ENCODE measurements around the gene KLRF2. TPM values are rescaled to one million over a fixed set of nuclear protein-coding genes. Genes with fewer than 3 reads are reported as not detected.

KLRF2 gene
- total and polyA plus RNA-seq, 4 donors, result not detected

GRCh38 chr12:9864913-9865675 is 16.2 kb upstream of the KLRF2 start:
- no peaks in the 10 kb centered on the region for H3K27me3 ChIP-seq (ENCODE audit: control insufficient read depth in 1 of 2, insufficient read depth in 2 of 2, low read length in 1 of 2)
- intact Hi-C loops (cut with DNase I), result no loop called here
- DNase-seq (no peak), ATAC-seq (ENCODE audit: low FRiP score) (no peak)
- no peaks in the 10 kb centered on the region for H3K9me3 ChIP-seq (ENCODE audit: control insufficient read depth, low read length)
- no peaks in the 10 kb centered on the region for H3K4me1 ChIP-seq (ENCODE audit: control insufficient read depth in 1 of 2, insufficient read depth in 2 of 2, low read length in 2 of 2)
- no peak overlapping the region for H3K4me3 ChIP-seq (ENCODE audit: low read length in 2 of 2)
- no peaks in the 10 kb centered on the region for H3K36me3 ChIP-seq (ENCODE audit: control insufficient read depth in 1 of 2, insufficient read depth in 2 of 2, low read length in 1 of 2)
- no peak overlapping the region for H3K27ac ChIP-seq (ENCODE audit: low read depth in 1 of 2, low read length in 2 of 2)
- WGBS, 2 donors, result 59 to 88% methylated on average over 4 of the region's 4 CpGs

- WGBS, 2 donors, result 77 to 85% methylated on average over 4 of the region's 4 CpGs
- ATAC-seq (ENCODE audit: low FRiP score) (no peak), DNase-seq (no peak)
- Histone ChIP-seq H3K36me3 (ENCODE audit: control insufficient read depth in 1 of 2, insufficient read depth in 2 of 2, low read length in 1 of 2) (no peaks in the 10 kb centered on the region), H3K27ac (ENCODE audit: low read depth in 1 of 2, low read length in 2 of 2) (no peak overlapping the region), H3K9me3 (ENCODE audit: control insufficient read depth, low read length) (no peaks in the 10 kb centered on the region), H3K4me3 (ENCODE audit: low read length in 2 of 2) (no peak overlapping the region), H3K27me3 (ENCODE audit: control insufficient read depth in 1 of 2, insufficient read depth in 2 of 2, low read length in 1 of 2) (no peaks in the 10 kb centered on the region), H3K4me1 (ENCODE audit: control insufficient read depth in 1 of 2, insufficient read depth in 2 of 2, low read length in 2 of 2) (no peaks in the 10 kb centered on the region)
- intact Hi-C loops (cut with DNase I), result no loop called here
Measured at GRCh38 chr12:9866860-9867269, 14.4 kb upstream of the KLRF2 start.

- ATAC-seq (ENCODE audit: low FRiP score) (no peak), DNase-seq (no peak)
- Histone ChIP-seq H3K36me3 (ENCODE audit: control insufficient read depth in 1 of 2, insufficient read depth in 2 of 2, low read length in 1 of 2) (no peaks in the 10 kb centered on the region), H3K4me1 (ENCODE audit: control insufficient read depth in 1 of 2, insufficient read depth in 2 of 2, low read length in 2 of 2) (no peaks in the 10 kb centered on the region), H3K4me3 (ENCODE audit: low read length in 2 of 2) (no peak overlapping the region), H3K9me3 (ENCODE audit: control insufficient read depth, low read length) (no peaks in the 10 kb centered on the region), H3K27me3 (ENCODE audit: control insufficient read depth in 1 of 2, insufficient read depth in 2 of 2, low read length in 1 of 2) (no peaks in the 10 kb centered on the region), H3K27ac (ENCODE audit: low read depth in 1 of 2, low read length in 2 of 2) (no peak overlapping the region)
- intact Hi-C loops (cut with DNase I), result no loop called here
- 71 to 73% methylated on average over 4 of the region's 4 CpGs for WGBS, 2 donors
Measured at GRCh38 chr12:9867531-9867930, 13.8 kb upstream of the KLRF2 start.

GRCh38 chr12:9868311-9868801 is 12.9 kb upstream of the KLRF2 start:
- WGBS, 2 donors, result 88 to 90% methylated on average over 11 of the region's 11 CpGs
- no peaks in the 10 kb centered on the region for H3K9me3 ChIP-seq (ENCODE audit: control insufficient read depth, low read length)
- H3K4me1 ChIP-seq (ENCODE audit: control insufficient read depth in 1 of 2, insufficient read depth in 2 of 2, low read length in 2 of 2), result no peaks in the 10 kb centered on the region
- no peaks in the 10 kb centered on the region for H3K36me3 ChIP-seq (ENCODE audit: control insufficient read depth in 1 of 2, insufficient read depth in 2 of 2, low read length in 1 of 2)
- ATAC-seq (ENCODE audit: low FRiP score), result no peak
- H3K27ac ChIP-seq (ENCODE audit: low read depth in 1 of 2, low read length in 2 of 2), result no peak overlapping the region
- H3K4me3 ChIP-seq (ENCODE audit: low read length in 2 of 2), result no peak overlapping the region
- no peaks in the 10 kb centered on the region for H3K27me3 ChIP-seq (ENCODE audit: control insufficient read depth in 1 of 2, insufficient read depth in 2 of 2, low read length in 1 of 2)
- intact Hi-C loops (cut with DNase I), result no loop called here
- no peak for DNase-seq

DNA sequence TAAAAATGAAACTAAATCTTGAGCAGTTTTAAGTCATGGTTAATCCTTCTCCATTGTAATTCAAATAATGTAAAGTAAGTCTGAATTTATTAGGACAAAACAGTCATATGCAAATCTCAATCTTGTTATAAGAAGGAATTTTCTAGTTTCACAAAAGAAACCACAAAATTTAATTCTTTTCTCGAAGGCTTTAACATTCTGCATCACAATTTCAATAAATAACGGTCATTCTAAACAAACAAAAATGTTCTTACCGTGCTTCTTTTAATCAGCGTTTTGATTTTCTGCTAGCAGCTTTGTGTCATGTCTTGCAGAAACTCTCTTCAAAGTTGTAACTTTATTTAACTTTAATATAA is 12.4 kb upstream of the KLRF2 start:
- no peaks in the 10 kb centered on the region for H3K36me3 ChIP-seq (ENCODE audit: control insufficient read depth in 1 of 2, insufficient read depth in 2 of 2, low read length in 1 of 2)
- no peaks in the 10 kb centered on the region for H3K27me3 ChIP-seq (ENCODE audit: control insufficient read depth in 1 of 2, insufficient read depth in 2 of 2, low read length in 1 of 2)
- intact Hi-C loops (cut with DNase I), result no loop called here
- DNase-seq, result no peak
- 68 to 69% methylated on average over 4 of the region's 4 CpGs for WGBS, 2 donors
- H3K27ac ChIP-seq (ENCODE audit: low read depth in 1 of 2, low read length in 2 of 2), result no peak overlapping the region
- no peak for ATAC-seq (ENCODE audit: low FRiP score)
- H3K9me3 ChIP-seq (ENCODE audit: control insufficient read depth, low read length), result no peaks in the 10 kb centered on the region
- H3K4me3 ChIP-seq (ENCODE audit: low read length in 2 of 2), result no peak overlapping the region
- no peaks in the 10 kb centered on the region for H3K4me1 ChIP-seq (ENCODE audit: control insufficient read depth in 1 of 2, insufficient read depth in 2 of 2, low read length in 2 of 2)

- no peaks in the 10 kb centered on the region for H3K27me3 ChIP-seq (ENCODE audit: control insufficient read depth in 1 of 2, insufficient read depth in 2 of 2, low read length in 1 of 2)
- no peak for DNase-seq
- no peaks in the 10 kb centered on the region for H3K36me3 ChIP-seq (ENCODE audit: control insufficient read depth in 1 of 2, insufficient read depth in 2 of 2, low read length in 1 of 2)
- peak; percentile 80 for ATAC-seq (ENCODE audit: low FRiP score)
- peak within 1 kb of the TSS; percentile 34 to 40 for H3K4me3 ChIP-seq (ENCODE audit: low read length in 2 of 2)
- 28 to 41% methylated on average over 11 of the region's 11 CpGs for WGBS, 2 donors
- intact Hi-C loops (cut with DNase I), result no loop called here
- H3K9me3 ChIP-seq (ENCODE audit: control insufficient read depth, low read length), result no peaks in the 10 kb centered on the region
- no peak within 1 kb of the TSS for H3K27ac ChIP-seq (ENCODE audit: low read depth in 1 of 2, low read length in 2 of 2)
- no peaks in the 10 kb centered on the region for H3K4me1 ChIP-seq (ENCODE audit: control insufficient read depth in 1 of 2, insufficient read depth in 2 of 2, low read length in 2 of 2)
Measured at GRCh38 chr12:9869307-9870161, 11.8 kb upstream of the KLRF2 start, which contains the start of gene CLEC2B. CLEC2B (minus strand) TSS chr12:9869354.

DNA sequence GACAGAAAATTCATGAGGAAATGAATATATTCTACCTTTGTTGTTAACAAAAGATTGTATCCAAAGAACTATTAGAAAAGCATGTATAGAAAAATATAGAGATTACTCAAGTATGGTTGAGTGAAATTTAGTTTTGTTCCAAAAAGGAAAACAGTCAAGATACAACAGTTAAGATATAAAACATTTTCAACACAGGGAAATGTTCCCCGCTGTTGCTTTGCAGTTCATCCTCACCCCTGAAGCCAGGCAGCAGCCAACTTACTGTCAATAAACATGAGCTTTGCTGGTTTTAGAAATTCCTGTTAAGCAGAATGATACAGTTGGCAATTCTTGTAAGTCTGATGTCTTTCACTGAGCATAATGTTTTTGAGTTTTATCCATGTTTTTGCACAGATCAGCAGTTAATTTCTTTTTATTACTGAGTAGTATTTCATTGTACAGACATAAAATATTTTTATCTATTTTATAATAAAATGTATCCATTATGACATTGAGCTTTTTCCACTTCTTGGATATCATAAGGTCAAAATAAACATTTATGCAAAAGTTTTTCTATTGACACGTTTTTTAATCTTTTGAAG is 10.9 kb upstream of the KLRF2 start:
- Histone ChIP-seq H3K4me1 (ENCODE audit: control insufficient read depth in 1 of 2, insufficient read depth in 2 of 2, low read length in 2 of 2) (no peaks in the 10 kb centered on the region), H3K36me3 (ENCODE audit: control insufficient read depth in 1 of 2, insufficient read depth in 2 of 2, low read length in 1 of 2) (no peaks in the 10 kb centered on the region), H3K27ac (ENCODE audit: low read depth in 1 of 2, low read length in 2 of 2) (no peak overlapping the region), H3K9me3 (ENCODE audit: control insufficient read depth, low read length) (no peaks in the 10 kb centered on the region), H3K27me3 (ENCODE audit: control insufficient read depth in 1 of 2, insufficient read depth in 2 of 2, low read length in 1 of 2) (no peaks in the 10 kb centered on the region), H3K4me3 (ENCODE audit: low read length in 2 of 2) (no peak overlapping the region)
- ATAC-seq (ENCODE audit: low FRiP score), result no peak
- 66 to 67% methylated on average over 2 of the region's 2 CpGs for WGBS, 2 donors
- no peak for DNase-seq
- intact Hi-C loops (cut with DNase I), result no loop called here

GRCh38 chr12:9872162-9872561 is 9.1 kb upstream of the KLRF2 start:
- intact Hi-C loops (cut with DNase I), result no loop called here

More at GRCh38 chr12:9872162-9872561, 9.1 kb upstream of the KLRF2 start:
- Histone ChIP-seq H3K4me1 (ENCODE audit: control insufficient read depth in 1 of 2, insufficient read depth in 2 of 2, low read length in 2 of 2) (no peaks in the 10 kb centered on the region), H3K27me3 (ENCODE audit: control insufficient read depth in 1 of 2, insufficient read depth in 2 of 2, low read length in 1 of 2) (no peaks in the 10 kb centered on the region), H3K4me3 (ENCODE audit: low read length in 2 of 2) (no peak overlapping the region), H3K9me3 (ENCODE audit: control insufficient read depth, low read length) (no peaks in the 10 kb centered on the region), H3K36me3 (ENCODE audit: control insufficient read depth in 1 of 2, insufficient read depth in 2 of 2, low read length in 1 of 2) (no peaks in the 10 kb centered on the region), H3K27ac (ENCODE audit: low read depth in 1 of 2, low read length in 2 of 2) (no peak overlapping the region)
- ATAC-seq (ENCODE audit: low FRiP score), result no peak
- WGBS, 2 donors, result 62 to 67% methylated on average over 3 of the region's 3 CpGs
- DNase-seq, result no peak
